Ramos (cell line): ENCODE results near the gene ACKR3.

ENCODE experiments used
- in situ Hi-C: fragments of 300-500 bp; cut with MboI; formaldehyde crosslinking; loops from one replicate; pipeline ENCODE4 v1.14.3; 2022; ENCODE audit warnings: low sequenced_read_pairs; ENCODE audit not compliant: unreplicated experiment

ACKR3 gene

DNA sequence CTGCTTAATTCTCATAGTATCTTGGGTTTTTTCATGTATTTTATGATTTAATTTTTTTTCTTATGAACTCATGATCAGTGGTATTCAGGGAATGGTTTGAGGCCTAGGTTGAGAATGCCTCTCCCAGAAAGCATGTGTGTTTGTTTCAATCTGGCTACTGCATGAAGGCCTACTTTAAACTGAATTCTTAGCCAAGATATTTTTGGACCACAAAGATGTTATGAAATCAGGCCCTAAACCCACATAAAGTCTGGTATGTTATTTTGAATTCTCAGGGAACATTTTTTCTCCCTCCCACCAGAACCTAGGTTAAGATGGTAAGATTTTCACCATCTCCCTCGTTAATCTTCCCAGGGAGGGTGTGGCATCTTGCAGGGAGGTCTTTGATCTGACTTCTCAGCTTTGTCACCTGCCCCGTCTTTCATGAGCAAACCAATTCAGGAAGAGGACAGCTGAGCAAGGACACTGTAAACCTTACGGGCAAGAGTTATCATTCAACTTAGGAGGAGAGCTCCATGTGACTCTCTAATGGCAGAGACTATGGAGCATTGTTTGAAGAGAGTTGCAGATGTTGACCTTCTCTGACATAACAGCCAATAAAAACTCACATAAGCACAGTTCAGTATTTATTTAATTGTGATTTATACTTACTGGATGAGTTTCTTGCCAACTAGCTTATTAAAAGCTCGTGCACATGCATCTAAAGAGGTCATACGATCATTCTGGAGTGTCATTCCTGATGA, 21.3 kb upstream of the ACKR3 start:
- in situ Hi-C loops: no loop called here

DNA sequence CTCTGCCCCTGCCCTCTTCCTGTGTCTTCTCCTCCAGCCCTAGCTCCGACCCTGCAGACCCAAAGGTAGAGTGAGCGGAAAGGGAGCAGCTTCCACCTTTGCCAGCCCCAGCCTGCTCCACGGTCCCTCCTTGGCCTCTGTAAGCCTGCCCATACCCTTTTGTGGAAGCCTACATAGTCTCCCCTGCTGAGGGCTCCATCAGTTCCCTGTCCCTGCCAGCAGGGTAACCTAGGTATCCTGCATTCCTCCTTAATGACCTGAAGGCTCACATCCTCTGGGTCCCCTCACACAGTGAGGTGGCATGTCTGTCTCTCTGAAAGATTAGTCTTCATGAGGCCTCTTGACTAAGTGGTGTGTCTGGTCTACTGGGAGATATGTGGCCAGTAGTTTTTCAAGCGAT, 20.5 kb upstream of the ACKR3 start:
- in situ Hi-C loops: no loop called here

DNA sequence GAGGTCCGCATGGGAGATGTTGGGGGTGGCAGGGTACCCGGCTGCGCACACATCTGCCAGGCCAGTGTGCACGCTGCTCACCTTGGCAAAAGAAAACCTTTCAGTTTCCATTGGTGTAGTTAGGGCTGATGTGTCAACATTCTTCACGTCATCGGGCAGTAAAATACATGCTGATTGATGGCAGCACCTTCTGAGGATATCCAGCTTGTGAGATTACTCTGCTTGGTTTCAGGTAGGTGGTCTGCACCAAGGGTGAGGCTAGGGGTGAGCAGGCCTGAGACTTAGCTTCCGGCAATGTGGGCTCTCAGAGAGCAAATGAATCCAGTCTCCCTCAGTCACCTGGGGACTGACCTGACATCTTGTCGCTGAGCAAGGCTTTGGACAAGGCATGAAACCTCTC, 19.3 kb upstream of the ACKR3 start:
- in situ Hi-C loops: no loop called here

DNA sequence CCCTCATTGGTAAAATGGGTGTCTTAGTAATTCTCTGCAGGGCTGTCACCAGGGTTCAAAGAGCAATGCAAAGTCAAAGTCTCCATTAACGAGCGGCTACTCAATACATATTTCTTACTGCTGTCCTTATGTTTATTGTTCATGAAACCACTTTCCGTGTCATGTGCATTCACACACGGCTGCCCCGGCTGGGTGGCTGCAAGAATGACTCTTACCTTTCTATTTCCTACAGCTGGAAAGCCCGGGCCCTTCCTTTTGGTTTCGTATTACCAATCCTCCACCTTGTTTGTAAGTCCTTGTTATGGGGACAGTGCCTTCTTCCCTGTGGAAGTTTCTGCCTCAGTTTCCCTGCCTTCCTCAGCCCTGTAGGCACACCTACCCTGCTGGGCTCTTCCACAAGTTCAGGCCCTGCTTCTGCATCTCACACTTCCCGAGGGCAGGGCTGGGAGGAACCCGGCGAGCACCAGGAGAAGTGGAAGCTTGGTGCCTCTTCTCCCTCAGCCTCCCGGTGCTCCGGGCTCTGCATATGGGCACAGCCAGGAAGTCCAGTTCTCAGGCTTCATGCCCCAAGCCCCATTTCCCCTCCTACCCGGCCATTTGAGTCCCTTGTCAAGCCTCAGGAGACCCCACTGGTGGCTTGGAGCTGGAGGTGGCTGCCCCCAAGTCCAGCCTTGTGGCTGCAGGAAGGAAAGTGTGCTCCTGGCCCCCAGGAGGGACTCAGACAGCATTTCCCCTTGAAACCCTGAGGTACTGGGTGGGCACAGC, 18.7 kb upstream of the ACKR3 start:
- in situ Hi-C loops: no loop called here

DNA sequence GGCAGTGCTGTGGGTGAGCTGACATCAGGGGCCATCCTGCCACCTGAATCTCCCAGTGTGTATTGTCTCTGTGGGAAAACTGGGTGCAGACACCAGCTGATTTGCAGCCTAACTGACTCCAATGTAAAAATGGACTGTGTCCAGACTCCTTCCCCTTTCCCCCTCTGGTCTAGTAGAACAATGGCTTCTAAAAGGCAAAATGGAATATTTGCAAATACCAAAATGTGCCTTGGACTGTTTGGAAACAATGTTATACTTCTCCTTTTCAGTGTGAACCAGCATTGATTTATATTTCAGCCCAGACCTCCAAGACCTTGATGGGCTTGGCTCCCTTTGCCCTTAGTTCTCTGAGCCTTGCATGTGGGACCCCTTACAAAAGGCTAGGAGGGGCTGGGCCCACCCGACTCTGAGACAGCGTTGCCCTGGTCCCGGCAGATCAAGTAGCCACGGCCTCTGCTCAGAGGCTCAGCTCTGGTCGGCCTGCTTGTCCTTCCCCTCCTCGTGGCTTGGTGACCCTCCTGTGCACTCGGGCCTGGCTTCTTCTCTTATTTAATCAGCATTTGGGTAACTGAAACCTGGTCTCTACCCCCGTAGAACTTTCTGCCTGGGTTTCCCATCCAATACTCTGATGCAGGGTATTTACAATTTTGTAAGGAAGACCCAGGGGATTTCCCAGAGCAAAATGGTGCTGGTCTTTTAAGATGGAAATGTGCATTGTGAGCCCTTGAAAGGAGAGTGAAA, 18.0 kb upstream of the ACKR3 start:
- in situ Hi-C loops: no loop called here

DNA sequence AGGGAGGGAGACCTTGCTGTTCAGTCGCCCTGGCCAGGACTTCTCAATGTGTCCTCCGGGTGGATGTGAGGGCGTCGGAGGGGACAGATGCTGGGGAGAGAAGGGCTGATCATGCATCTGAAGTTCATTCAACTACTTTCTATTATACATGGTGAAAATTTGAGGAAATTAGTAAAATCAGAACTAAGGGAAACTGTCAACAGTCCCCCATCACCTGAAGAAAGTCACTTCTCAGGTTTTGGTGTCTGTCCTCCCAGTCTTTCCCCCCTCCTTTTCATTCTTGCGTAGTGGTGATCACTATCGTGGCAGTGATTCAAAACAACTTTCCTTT, 17.4 kb upstream of the ACKR3 start:
- in situ Hi-C loops: no loop called here

DNA sequence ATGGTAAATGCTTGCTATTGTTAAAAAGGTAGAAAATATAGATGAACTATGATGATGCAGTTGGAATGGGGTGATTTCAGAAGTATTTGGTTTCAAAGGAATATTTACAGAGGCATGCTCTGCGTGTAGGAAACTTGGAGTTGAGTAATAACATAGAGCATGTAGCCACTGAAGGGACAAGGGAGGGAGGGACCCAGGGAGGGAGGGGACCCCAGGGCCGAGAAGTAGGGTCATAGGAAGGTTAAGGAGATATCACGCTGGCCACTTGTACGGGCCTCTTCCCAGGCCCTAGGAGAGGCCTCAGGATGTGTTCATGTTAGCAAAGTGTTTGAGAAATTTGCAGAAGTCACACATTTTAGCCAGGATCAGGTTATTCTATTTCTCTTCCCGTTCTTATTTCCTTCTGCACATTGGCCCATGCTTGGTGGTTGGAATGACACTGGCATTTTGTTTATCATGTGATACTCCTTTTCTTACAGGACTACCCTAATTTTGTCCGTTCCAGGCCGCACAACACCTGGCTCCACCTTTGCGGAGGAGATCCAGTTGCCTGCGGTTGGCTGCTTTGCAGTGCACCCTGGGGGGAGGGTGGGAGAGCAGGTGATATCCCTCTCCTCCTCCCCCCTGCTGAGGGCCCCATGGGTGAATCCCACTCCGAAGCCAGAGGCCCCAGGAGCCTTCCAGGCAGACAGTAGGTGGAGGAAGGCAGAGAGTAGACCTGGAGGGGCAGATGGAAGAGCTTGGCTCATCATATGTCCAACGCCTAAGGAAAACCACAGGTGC, 16.9 kb upstream of the ACKR3 start:
- in situ Hi-C loops: no loop called here

DNA sequence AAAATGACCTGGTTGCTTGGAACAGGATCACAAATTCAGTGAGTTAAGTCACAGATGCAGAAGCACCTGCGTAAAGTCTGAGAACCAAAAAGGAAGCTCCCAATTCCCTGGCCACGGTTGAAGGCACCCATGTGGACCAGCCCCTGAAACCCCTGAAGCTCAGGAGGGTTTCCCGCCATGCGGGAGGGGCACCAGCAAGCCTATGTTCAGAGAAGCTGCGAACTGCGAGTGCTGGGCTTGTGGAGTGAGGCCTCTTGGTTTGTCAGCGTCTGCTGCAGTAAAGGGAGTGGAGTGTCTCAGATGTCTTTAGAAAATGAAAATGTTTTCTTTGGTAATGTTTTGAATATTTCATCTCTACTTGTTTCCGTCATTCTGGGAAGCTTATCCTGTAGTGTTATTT, 16.1 kb upstream of the ACKR3 start:
- in situ Hi-C loops: no loop called here

DNA sequence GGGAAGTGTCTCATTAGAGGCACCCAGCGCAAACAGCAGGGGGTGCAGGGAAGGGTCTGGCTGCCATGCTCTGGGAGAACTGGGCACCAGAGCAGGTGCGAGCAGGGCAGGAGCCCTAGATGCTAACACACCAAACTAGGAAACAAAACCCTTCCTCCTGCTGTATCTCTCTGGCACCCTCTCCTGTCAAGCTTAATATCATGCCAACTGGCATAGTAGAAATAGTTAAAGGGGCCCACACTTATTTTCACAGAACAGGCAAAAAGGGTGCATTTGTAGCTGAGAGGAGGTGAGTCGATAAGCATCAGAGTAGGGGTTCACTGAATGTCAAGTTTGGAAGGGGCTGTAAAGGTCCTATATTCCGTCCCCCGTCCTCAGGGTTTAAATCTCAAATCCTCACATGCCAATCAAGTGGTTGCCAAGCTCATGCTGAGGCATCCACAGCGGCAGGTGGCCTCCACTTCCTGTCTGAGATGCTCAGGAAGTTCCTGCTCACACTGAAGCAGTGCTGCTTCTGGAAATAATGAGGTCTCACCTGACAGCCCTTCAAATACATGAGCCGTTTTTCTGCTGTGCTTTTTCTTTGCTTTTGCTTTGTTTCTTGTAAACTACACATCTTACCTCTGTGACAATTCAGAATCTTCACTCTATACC, 14.9 kb upstream of the ACKR3 start:
- in situ Hi-C loops: no loop called here

DNA sequence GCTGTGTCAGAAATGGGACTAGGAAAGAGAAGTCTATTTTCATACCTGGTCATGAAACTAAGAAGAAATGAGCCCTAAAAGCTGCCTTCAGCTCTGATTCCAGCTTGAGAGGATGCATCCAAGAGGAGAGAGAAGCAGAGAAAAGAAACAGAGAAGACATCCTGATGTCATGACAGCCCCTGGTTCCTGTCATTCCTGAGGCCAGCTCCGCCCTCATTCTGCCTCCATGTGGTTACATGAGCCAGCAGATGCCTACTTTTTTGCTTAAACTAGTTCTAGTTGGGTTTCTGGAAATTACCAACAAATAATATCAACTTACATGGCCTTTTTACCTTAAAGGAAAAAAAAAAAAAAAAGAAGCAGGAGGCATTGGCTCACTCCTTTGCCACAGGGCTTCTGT, 14.1 kb upstream of the ACKR3 start:
- in situ Hi-C loops: no loop called here

DNA sequence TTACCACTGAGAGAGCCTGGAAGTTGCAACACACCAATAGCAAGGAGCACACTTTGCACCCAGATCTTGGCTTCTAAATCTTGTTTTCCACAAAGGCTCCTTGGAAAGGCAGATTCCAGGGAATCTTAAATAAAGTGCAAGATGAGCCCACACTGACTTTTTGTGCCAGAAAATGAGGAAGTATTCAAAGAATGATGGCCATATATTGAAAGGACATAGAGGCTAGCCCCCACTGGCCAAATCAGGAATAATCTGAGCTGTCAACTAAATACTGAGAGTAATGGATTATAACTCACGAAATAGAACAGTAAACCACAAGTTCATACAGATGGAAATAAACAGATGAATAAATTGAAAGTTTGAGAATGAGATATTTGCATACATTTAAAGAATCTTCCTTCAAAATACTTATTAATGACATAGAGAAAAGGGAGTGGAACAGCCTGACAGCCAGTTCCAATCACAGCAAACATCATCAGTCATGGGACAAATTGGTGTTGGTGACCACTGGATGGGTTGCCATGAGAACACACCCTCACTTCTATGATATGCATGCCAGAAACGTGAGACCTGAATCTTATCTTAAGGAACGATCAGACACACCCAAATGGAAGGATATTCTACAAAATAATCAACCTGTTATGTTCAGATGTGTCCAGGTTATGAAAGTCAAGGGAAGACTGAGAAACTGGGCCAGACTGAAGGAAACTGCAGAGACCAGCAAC, 12.2 kb upstream of the ACKR3 start:
- in situ Hi-C loops: no loop called here

DNA sequence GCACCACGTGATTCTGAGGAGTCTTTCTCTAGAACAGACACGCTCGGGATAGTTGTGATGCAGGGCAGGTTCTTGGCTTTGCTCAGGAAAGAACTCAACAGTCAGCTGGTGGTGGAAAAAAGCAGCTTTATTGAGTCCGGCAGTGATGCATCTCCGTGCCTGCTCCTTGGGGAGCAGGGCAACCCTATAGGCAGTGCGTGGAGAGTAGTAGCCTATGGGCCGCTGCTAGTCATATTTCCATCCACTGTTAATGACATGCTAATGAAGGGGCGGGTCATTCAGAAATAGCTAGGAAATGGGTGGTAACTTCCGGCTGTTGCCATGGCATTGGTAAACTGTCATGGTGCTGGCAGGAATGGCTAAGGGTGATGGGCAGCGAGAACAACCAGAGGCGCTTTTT, 11.6 kb upstream of the ACKR3 start:
- in situ Hi-C loops: no loop called here

DNA sequence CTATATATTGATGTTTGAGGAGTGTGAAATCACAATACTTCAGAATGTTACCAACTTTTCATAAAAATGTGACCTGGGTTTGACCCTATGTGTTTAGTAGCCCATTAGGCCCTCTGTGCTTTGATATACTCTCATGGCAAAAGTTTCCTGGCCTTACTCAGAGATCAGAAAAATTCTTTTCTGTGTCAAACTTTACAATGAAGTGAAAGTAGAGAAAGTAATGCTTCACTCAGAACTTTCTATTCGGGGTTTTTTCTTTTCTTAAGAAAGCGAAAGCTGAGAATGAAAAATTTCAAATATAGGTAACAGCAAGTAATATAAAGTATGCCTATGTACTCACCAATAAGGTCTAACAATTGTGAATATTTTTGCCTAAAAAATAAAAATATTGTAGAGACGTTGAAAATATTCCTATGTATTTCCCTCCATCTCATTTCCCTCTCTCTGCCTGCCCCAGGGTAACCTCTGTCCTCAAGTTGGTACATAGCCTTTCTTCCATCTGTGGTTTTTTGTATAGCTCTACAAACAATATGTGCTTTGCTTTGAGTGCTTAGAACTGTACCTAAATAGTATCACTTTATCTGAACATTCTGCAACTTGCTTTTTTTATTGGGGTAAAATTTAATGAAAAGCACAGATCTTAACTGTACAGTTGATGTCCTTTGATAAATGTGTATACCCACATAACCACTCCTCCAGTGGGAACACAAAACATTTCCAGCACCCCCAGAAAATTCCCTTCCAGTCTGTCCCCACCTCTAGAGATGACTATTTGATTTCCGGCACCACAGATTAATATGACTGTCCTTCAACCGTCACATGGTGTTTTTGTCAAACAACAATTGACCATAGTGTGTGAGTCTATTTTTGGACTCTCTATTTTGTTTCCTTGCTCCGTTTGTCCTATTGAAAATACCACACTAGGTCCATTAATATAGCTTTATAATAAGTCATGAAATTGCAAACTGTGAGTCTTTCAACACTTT, 10.3 kb upstream of the ACKR3 start:
- in situ Hi-C loops: no loop called here

DNA sequence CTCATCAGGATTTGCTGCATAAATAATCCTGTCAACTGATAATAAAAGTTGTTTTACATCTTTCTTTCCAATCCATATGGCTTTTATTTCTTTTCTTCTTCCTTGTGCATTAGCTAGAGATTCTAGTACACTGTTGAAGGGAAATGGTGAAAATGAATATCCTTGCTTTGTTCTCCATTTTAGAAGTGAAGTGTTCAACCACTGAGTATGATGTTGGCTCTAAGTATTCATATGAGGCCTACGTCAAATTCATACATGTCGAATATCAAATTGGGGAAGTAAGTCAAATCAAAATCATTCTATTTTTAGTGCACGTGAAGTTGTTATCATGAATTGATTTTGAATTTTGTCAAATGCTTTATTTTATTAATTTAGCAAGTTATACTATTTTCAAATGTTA, 7.8 kb upstream of the ACKR3 start:
- in situ Hi-C loops: no loop called here

DNA sequence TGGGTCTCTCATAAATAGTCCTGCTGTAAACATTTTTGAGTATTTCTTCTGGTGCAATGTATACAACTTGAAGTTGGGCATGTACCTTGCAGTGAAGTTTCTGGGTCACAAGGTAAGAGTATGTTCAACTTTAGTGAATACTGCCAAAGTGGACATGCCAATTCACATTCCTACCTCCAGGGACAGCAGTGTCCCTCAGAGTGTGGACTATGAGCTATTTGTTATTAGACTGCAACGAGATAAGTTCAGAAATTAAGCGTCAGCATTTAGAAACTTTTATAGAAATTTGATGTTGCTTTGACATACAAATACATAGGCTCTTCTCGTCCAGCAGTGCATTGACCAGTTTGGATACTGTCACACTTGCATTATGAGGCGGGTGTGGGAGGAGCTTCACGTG, 7.2 kb upstream of the ACKR3 start:
- in situ Hi-C loops: no loop called here

DNA sequence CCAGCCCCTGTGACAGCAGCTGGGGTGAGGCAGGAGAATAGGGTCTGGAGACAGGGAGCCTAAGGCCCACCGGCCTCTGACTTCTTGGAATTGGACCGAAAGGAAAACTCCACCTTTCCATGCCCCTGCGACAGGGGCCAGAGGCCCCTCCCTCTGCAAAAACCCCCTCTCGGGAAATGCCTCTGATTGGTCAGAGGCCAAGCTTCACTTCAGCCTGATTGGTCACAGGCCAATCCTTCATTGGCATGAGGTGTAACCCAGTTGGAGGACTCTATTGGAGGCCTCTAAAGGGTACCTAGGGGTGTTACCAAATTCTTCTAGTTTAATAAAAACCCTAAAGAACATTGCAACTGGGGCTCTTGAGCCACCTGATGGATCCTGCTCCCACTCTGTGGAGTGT, 5.7 kb upstream of the ACKR3 start:
- in situ Hi-C loops: no loop called here

DNA sequence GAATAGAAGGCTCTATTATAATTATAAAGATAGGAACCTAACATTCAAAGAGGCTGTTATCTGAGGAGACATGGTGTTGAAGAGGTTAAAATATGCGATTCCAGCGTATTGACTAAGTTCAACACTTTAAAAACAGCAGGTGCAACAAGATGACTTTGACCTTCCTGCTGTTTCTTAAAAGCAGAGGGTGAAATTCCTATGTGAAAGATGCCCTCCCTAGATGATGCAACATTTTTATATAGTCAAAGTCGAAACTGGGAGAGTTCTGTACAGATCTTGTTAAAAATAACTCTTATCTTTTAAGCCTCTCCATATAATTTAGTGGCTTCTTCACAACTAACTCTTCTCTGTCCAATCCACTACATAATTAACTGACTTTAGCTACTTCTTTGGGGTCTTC, 4.4 kb upstream of the ACKR3 start:
- in situ Hi-C loops: no loop called here

DNA sequence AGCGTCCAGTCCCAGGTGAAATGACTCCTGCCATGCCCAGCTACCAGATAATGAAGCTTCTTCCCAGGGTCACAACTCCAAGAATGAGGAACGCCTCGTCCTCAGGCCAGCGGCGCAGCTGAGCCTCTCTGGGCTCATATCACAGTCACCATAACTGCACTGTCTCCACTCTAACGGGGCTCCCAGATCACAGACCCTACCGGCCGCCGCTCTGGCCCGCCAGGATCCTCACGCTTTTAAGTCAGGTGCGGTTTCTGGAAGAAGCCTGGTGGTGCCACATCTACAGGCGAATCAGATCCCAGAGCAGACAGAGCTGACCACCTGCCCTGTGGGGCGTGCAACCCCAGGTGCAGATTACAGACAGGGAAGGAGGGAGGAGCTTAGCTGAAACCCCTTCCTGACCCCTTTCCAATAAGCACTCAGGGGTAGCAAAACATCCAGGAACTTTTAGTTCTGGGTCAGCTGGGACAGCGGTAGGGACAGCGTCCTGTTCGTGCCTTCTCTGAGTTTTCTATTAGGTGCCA, 3.7 kb upstream of the ACKR3 start:
- in situ Hi-C loops: no loop called here
